Measurements from ENCODE around the gene UBE2K.

GRCh38 chr4:39660757-39661156 is 37.2 kb upstream of the UBE2K start:
- TF ChIP-seq EZH2 (IDR thresholded peaks at IDR 0.05; ENCODE audit: low read length, unreplicated experiment) (no peak), CTCF (conservative IDR thresholded peaks at IDR 0.05; ENCODE audit: low read depth, low read length) (no peak)

Measured in PC-3 (cell line).